OCI-LY7 (cell line): ENCODE results near the gene SRCIN1.

ENCODE experiments used
- CTCF ChIP-seq: fragments of 200-600 bp; sonication (generic); conservative IDR thresholded peaks from 2 replicates; pipeline ENCODE4 v1.5.1; 2014; ENCODE audit warnings: mild to moderate bottlenecking, antibody characterized with exemption, low read length, moderate library complexity, mixed read lengths
- EZH2phosphoT487 ChIP-seq: fragments of 200-600 bp; sonication (generic); IDR thresholded peaks from 2 replicates; pipeline ENCODE4 v1.6.1; 2018; ENCODE audit warnings: low read depth, borderline replicate concordance, mild to moderate bottlenecking, mixed run types, antibody characterized with exemption, low read length, moderate library complexity, mixed read lengths

- TF ChIP-seq EZH2phosphoT487 (no peak), CTCF (no peak)
Observed at GRCh38 chr17:38536661-38537060, 69.1 kb downstream of the SRCIN1 start.
